Measurements from ENCODE around the gene PRKN.

- TF ChIP-seq CTCF (IDR thresholded peaks at IDR 0.05 in 8 of 11, conservative IDR thresholded peaks at IDR 0.05 in 3 of 11) (no peak), POLR2AphosphoS5 (IDR thresholded peaks at IDR 0.05) (no peak)
Observed at GRCh38 chr6:161636882-161637430, 1090.6 kb downstream of the PRKN start.
